H1 (cell line): ENCODE measurements around the gene ZNF385D. TPM values are rescaled to one million over a fixed set of nuclear protein-coding genes. Genes with fewer than 3 reads are reported as not detected.

Experiments
- CTCF ChIA-PET: fragments of 300-600 bp; sonication (Branson Sonifier 250); formaldehyde crosslinking; loops from one replicate; lab custom pipeline; 2021; ENCODE audit not compliant: partially characterized antibody; lab: Charles Lee
- POLR2A ChIA-PET: fragments of 300-600 bp; sonication (Branson Sonifier 250); formaldehyde crosslinking; loops from one replicate; lab custom pipeline; 2021; ENCODE audit warnings: inconsistent platforms; ENCODE audit not compliant: partially characterized antibody; lab: Charles Lee
- DNase-seq, 2 experiments: peaks; one replicate each; pipeline versions ENCODE4 v3.0.0 to v3.0.0-alpha.2; 2010 to 2022; ENCODE audit warnings: low spot score in 2 of 2, low read depth in 1 of 2, mixed read lengths in 1 of 2
- FAIRE-seq: peaks from 2 replicates; lab custom pipeline; 2011; peaks lifted over from hg19 to GRCh38; lab: Jason Lieb, UNC
- H2AFZ ChIP-seq: 2 replicates; pipeline ENCODE4 v1.8.1; 2012; ENCODE audit warnings: low read length, inconsistent platforms
- H2AK5ac ChIP-seq: 2 replicates; pipeline ENCODE4 v1.6.1; 2013; ENCODE audit warnings: low read depth, low read length
- H2BK120ac ChIP-seq: replicated peaks from 2 replicates; pipeline ENCODE3; 2013; ENCODE audit warnings: low read depth, low read length, inconsistent platforms
- H2BK12ac ChIP-seq: 2 replicates; pipeline ENCODE4 v1.6.1; 2013; ENCODE audit warnings: low read depth, low read length
- H2BK15ac ChIP-seq: 2 replicates; pipeline ENCODE4 v1.6.1; 2013; ENCODE audit warnings: low read length
- H2BK20ac ChIP-seq: 2 replicates; pipeline ENCODE4 v1.6.1; 2013; ENCODE audit warnings: low read length
- H2BK5ac ChIP-seq: 2 replicates; pipeline ENCODE4 v1.6.1; 2013; ENCODE audit warnings: low read depth, low read length
- H3K14ac ChIP-seq: 2 replicates; pipeline ENCODE4 v1.6.1; 2013; ENCODE audit warnings: inconsistent platforms; ENCODE audit not compliant: insufficient read length
- H3K18ac ChIP-seq: 2 replicates; pipeline ENCODE4 v1.6.1; 2013; ENCODE audit warnings: low read length; ENCODE audit errors: extremely low read depth
- H3K23ac ChIP-seq: 2 replicates; pipeline ENCODE4 v1.6.1; 2013; ENCODE audit warnings: inconsistent platforms; ENCODE audit not compliant: insufficient read length
- H3K23me2 ChIP-seq: 2 replicates; pipeline ENCODE4 v1.6.1; 2013; ENCODE audit warnings: low read depth, low read length
- H3K27ac ChIP-seq: 2 replicates; pipeline ENCODE4 v1.6.1; 2011; ENCODE audit warnings: low read depth, low read length, inconsistent platforms
- H3K27me3 ChIP-seq, 4 experiments: replicated peaks in 1 of 4; 1 replicate in 1 of 4; 2 replicates in 3 of 4; pipeline versions ENCODE4 v1.6.1 to v1.8.1; 2011 to 2013; ENCODE audit warnings: low read length in 3 of 4, mild to moderate bottlenecking in 3 of 4, inconsistent platforms in 2 of 4, mixed read lengths in 2 of 4, moderate library complexity in 1 of 4; ENCODE audit not compliant: control insufficient read depth in 3 of 4, insufficient read depth in 3 of 4; ENCODE audit errors: extremely low read depth in 1 of 4
- H3K36me3 ChIP-seq, 4 experiments: 2 replicates each; pipeline versions ENCODE4 v1.6.1 to v1.8.1; 2011 to 2013; ENCODE audit warnings: mild to moderate bottlenecking in 4 of 4, low read length in 3 of 4, moderate library complexity in 2 of 4, control low read depth in 1 of 4, inconsistent platforms in 1 of 4; ENCODE audit not compliant: insufficient read depth in 4 of 4, control insufficient read depth in 2 of 4
- H3K4ac ChIP-seq: replicated peaks from 2 replicates; pipeline ENCODE3; 2013; ENCODE audit warnings: low read length, low read depth, mixed read lengths, inconsistent platforms; ENCODE audit not compliant: insufficient read length
- H3K4me1 ChIP-seq, 4 experiments: replicated peaks in 1 of 4; 1 replicate in 1 of 4; 2 replicates in 3 of 4; pipeline versions ENCODE4 v1.6.1 to v1.8.1; 2011 to 2013; ENCODE audit warnings: low read length in 3 of 4, inconsistent platforms in 2 of 4, mixed read lengths in 1 of 4; ENCODE audit not compliant: insufficient read depth in 4 of 4, control insufficient read depth in 3 of 4
- H3K4me2 ChIP-seq, 2 experiments: 2 replicates each; pipeline versions ENCODE4 v1.6.1 to v1.8.1; 2011 to 2013; ENCODE audit warnings: low read depth in 2 of 2, low read length in 2 of 2, control low read depth in 1 of 2, inconsistent platforms in 1 of 2, mild to moderate bottlenecking in 1 of 2; ENCODE audit not compliant: insufficient read depth in 1 of 2
- H3K4me3 ChIP-seq, 4 experiments: fragments of 200-600, 300-600 bp in 1 of 4; sonication (generic), shearing (Covaris generic), sonication (Bioruptor Twin) in 1 of 4; 2 replicates each; pipeline versions ENCODE4 v1.5.1 to v1.8.1; 2011 to 2016; ENCODE audit warnings: low read length in 4 of 4, low read depth in 3 of 4, control low read depth in 2 of 4, inconsistent platforms in 2 of 4, mild to moderate bottlenecking in 2 of 4, mixed read lengths in 1 of 4, moderate library complexity in 1 of 4; ENCODE audit not compliant: insufficient read depth in 2 of 4; ENCODE audit errors: extremely low read depth in 1 of 4
- H3K56ac ChIP-seq: replicated peaks from 2 replicates; pipeline ENCODE3; 2013; ENCODE audit warnings: low read depth, mild to moderate bottlenecking, mixed read lengths, low read length, inconsistent platforms; ENCODE audit not compliant: insufficient read length
- H3K79me1 ChIP-seq: 2 replicates; pipeline ENCODE4 v1.6.1; 2013; ENCODE audit warnings: low read depth, low read length, control low read depth
- H3K79me2 ChIP-seq, 2 experiments: 2 replicates each; pipeline versions ENCODE4 v1.6.1 to v1.8.1; 2012 to 2013; ENCODE audit warnings: low read length in 2 of 2, mild to moderate bottlenecking in 2 of 2, inconsistent platforms in 1 of 2; ENCODE audit not compliant: insufficient read depth in 2 of 2, control insufficient read depth in 1 of 2
- H3K9ac ChIP-seq, 4 experiments: replicated peaks in 1 of 4; 1 replicate in 1 of 4; 2 replicates in 3 of 4; pipeline versions ENCODE4 v1.6.1 to v1.8.1; 2011 to 2013; ENCODE audit warnings: low read depth in 3 of 4, low read length in 3 of 4, control low read depth in 2 of 4, mild to moderate bottlenecking in 2 of 4, moderate library complexity in 2 of 4, inconsistent platforms in 1 of 4; ENCODE audit errors: extremely low read depth in 1 of 4
- H3K9me3 ChIP-seq, 2 experiments: 2 replicates each; pipeline versions ENCODE4 v1.6.1 to v1.8.1; 2012 to 2013; ENCODE audit warnings: mild to moderate bottlenecking in 2 of 2, moderate library complexity in 2 of 2, control low read depth in 1 of 2, inconsistent platforms in 1 of 2, low read depth in 1 of 2, low read length in 1 of 2, mixed read lengths in 1 of 2; ENCODE audit not compliant: insufficient read depth in 2 of 2
- H4K20me1 ChIP-seq, 2 experiments: replicated peaks in 1 of 2; 2 replicates each; pipeline versions ENCODE3 to v1.8.1; 2011 to 2013; ENCODE audit warnings: inconsistent platforms in 2 of 2, low read length in 2 of 2, mild to moderate bottlenecking in 1 of 2; ENCODE audit not compliant: insufficient read depth in 2 of 2, control insufficient read depth in 1 of 2
- H4K5ac ChIP-seq: 2 replicates; pipeline ENCODE4 v1.6.1; 2013; ENCODE audit warnings: low read length, low read depth, mixed read lengths, inconsistent platforms; ENCODE audit not compliant: insufficient read length
- H4K8ac ChIP-seq: 2 replicates; pipeline ENCODE4 v1.8.0; 2013; ENCODE audit warnings: mild to moderate bottlenecking, moderate library complexity, low read length, inconsistent platforms; ENCODE audit not compliant: insufficient read depth; ENCODE audit errors: extremely low read depth
- H4K91ac ChIP-seq: replicated peaks from 2 replicates; pipeline ENCODE3; 2013; ENCODE audit warnings: low read length, mixed read lengths, inconsistent platforms; ENCODE audit not compliant: insufficient read length
- BACH1 ChIP-seq: IDR thresholded peaks from 2 replicates; pipeline ENCODE4 v1.6.1; 2012; ENCODE audit warnings: low read length, improper control_type of control experiment
- CHD2 ChIP-seq: IDR thresholded peaks from 2 replicates; pipeline ENCODE4 v1.6.1; 2012; ENCODE audit warnings: low read length, improper control_type of control experiment
- EGR1 ChIP-seq: IDR thresholded peaks from 2 replicates; pipeline ENCODE4 v1.6.1; 2011; ENCODE audit warnings: low read depth, low read length, borderline replicate concordance
- HDAC2 ChIP-seq, 2 experiments: fragments of 300-600 bp in 1 of 2; sonication (generic) in 1 of 2; IDR thresholded peaks; 2 replicates each; pipeline ENCODE4 v1.6.1; 2011 to 2012; ENCODE audit warnings: low read depth in 2 of 2, low read length in 2 of 2, mild to moderate bottlenecking in 2 of 2, moderate library complexity in 2 of 2, borderline replicate concordance in 1 of 2, inconsistent platforms in 1 of 2
- RBBP5 ChIP-seq: IDR thresholded peaks from 2 replicates; pipeline ENCODE4 v1.7.1; 2012; ENCODE audit warnings: low read depth, mild to moderate bottlenecking, inconsistent platforms, low read length, moderate library complexity, borderline replicate concordance
- SRF ChIP-seq: IDR thresholded peaks from 2 replicates; pipeline ENCODE4 v1.6.1; 2011; ENCODE audit warnings: mild to moderate bottlenecking, low read depth, low read length, moderate library complexity
- TEAD4 ChIP-seq: IDR thresholded peaks from 2 replicates; pipeline ENCODE4 v1.6.1; 2012; ENCODE audit warnings: low read depth, low read length, inconsistent platforms, mixed read lengths
- WGBS, 2 experiments: shearing (Covaris generic) in 1 of 2; methylation state at CpG; one replicate each; pipeline versions ENCODE4 v1.1.6 to v1.1.7; 2013 to 2015; ENCODE audit warnings: low lambda C conversion rate in 2 of 2, mixed read lengths in 2 of 2, inconsistent platforms in 1 of 2, low coverage in 1 of 2, missing lambda C conversion rate in 1 of 2; ENCODE audit not compliant: insufficient replicate concordance in 2 of 2, insufficient coverage in 1 of 2, insufficient read length in 1 of 2; ENCODE audit errors: extremely low coverage in 1 of 2, missing lambda C conversion rate in 1 of 2; 5-methylcytosine and 5-hydroxymethylcytosine counted together
- polyA plus RNA-seq, 7 experiments: library from polyadenylated mRNA; depleted of rRNA in 3 of 7; stranded (reverse) in 5 of 7; unstranded in 2 of 7; fragments of >200 nt in 5 of 7; fragments of 200-250 nt in 2 of 7; gene quantifications; 1 replicate in 5 of 7; 2 replicates in 1 of 7; 4 replicates in 1 of 7; pipeline versions ENCODE4 v1.2.1 to v1.2.3, GENCODE V29; 2011 to 2013; ENCODE audit warnings: missing spikeins in 2 of 7, mixed read lengths in 2 of 7
- total RNA-seq: library from RNA; stranded (reverse); fragmentation: NEBNext Ultra II Directional; extraction: Animal tissue kit (Norgen Biotek cat#: 25700); gene quantifications from 2 replicates; pipeline ENCODE4 v1.2.1, GENCODE V29; 2021

ZNF385D gene
- total and polyA plus RNA-seq, 2 of the 8 experiments (the other 6 are each of a cell fraction or from before 2014, with no cell fraction given), result 5.9 to 10.8 TPM

DNA sequence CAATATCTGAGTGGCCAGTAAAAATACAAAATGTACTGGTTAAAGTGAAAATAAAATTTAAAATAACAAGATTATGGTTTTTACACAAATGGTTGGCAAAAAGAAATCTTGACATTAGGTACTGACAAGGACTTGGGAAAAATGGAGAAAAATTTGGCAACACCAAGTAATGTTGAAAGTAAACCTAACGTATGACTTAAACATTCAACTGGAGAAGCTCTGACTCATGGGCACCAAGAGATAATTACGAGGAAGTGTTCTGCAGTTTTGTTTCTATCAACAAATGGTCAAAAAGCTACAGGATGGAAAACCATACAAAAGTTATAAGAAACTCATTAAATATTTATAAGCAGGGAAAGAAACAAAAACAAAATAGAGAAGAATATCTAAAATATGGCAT, 177.7 kb downstream of the ZNF385D start:
- H3K9me3 ChIP-seq, result no peaks in the 10 kb centered on the region
- no peak overlapping the region for H2BK12ac ChIP-seq
- H3K4me2 ChIP-seq, result no peak overlapping the region
- no peak overlapping the region for H3K23ac ChIP-seq
- H2BK20ac ChIP-seq, result no peak overlapping the region
- no peak overlapping the region for H3K14ac ChIP-seq
- no peak overlapping the region for H3K18ac ChIP-seq
- H3K27ac ChIP-seq, result no peak overlapping the region
- no peak for FAIRE-seq
- no peak overlapping the region for H4K91ac ChIP-seq
- 95% methylated on average over 2 of the region's 2 CpGs; no CpG with 5 or more reads in 1 of the 2 experiments for WGBS, 2 experiments
- TF ChIP-seq EGR1, result no peak
- no peak for TF ChIP-seq HDAC2 (IDR thresholded peaks at IDR 0.05; ENCODE audit: borderline replicate concordance in 1 of 2, low read depth in 2 of 2, low read length in 2 of 2)
- TF ChIP-seq TEAD4, result no peak
- no peak for TF ChIP-seq SRF
- TF ChIP-seq CHD2, result no peak
- TF ChIP-seq BACH1, result no peak
- no peak for TF ChIP-seq RBBP5
- CTCF ChIA-PET, result interaction anchor here (0.8 kb wide), 1 partner anchor 19 kb away, joined by 3 read pairs; no protein-coding TSS in a partner anchor
- no peaks in the 10 kb centered on the region for H3K79me2 ChIP-seq
- no peak overlapping the region for H3K56ac ChIP-seq
- no peaks in the 10 kb centered on the region for H3K27me3 ChIP-seq
- H3K36me3 ChIP-seq, result no peaks in the 10 kb centered on the region
- no peak overlapping the region for H4K8ac ChIP-seq
- no peak for DNase-seq
- H3K4me3 ChIP-seq, result no peak overlapping the region
- H3K23me2 ChIP-seq, result no peaks in the 10 kb centered on the region
- no peak overlapping the region for H3K9ac ChIP-seq
- no peak overlapping the region for H3K4ac ChIP-seq
- H2AK5ac ChIP-seq, result no peak overlapping the region
- no peak overlapping the region for H2AFZ ChIP-seq
- H3K79me1 ChIP-seq, result no peaks in the 10 kb centered on the region
- H4K5ac ChIP-seq, result no peak overlapping the region
- H2BK120ac ChIP-seq, result no peak overlapping the region
- H2BK15ac ChIP-seq, result no peak overlapping the region
- POLR2A ChIA-PET, result no interaction called here
- H3K4me1 ChIP-seq, result no peaks in the 10 kb centered on the region
- H2BK5ac ChIP-seq, result no peak overlapping the region
- H4K20me1 ChIP-seq, result no peaks in the 10 kb centered on the region
